ENCODE measurements around the gene SCAPER. TPM values are rescaled to one million over a fixed set of nuclear protein-coding genes. Genes with fewer than 3 reads are reported as not detected.

SCAPER gene
- total and polyA plus RNA-seq, 11 donors: 6.7 to 53.9 (median 38.3) TPM

GRCh38 chr15:76449455-76449854 is 455.7 kb downstream of the SCAPER start:
- ATAC-seq (no peak), DNase-seq (no peak)
- H3K27me3 ChIP-seq: no peaks in the 10 kb centered on the region
- H3K9me3 ChIP-seq: no peaks in the 10 kb centered on the region
- peaks cover 0 to 4% (median 0%) of the 10 kb centered on the region in 12 donors for H3K4me1 ChIP-seq
- TF ChIP-seq, protein P1, sequence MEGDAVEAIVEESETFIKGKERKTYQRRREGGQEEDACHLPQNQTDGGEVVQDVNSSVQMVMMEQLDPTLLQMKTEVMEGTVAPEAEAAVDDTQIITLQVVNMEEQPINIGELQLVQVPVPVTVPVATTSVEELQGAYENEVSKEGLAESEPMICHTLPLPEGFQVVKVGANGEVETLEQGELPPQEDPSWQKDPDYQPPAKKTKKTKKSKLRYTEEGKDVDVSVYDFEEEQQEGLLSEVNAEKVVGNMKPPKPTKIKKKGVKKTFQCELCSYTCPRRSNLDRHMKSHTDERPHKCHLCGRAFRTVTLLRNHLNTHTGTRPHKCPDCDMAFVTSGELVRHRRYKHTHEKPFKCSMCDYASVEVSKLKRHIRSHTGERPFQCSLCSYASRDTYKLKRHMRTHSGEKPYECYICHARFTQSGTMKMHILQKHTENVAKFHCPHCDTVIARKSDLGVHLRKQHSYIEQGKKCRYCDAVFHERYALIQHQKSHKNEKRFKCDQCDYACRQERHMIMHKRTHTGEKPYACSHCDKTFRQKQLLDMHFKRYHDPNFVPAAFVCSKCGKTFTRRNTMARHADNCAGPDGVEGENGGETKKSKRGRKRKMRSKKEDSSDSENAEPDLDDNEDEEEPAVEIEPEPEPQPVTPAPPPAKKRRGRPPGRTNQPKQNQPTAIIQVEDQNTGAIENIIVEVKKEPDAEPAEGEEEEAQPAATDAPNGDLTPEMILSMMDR (IDR thresholded peaks at IDR 0.05): no peak
- TF ChIP-seq POLR2A (IDR thresholded peaks at IDR 0.05): no peak
- H3K36me3 ChIP-seq: no peaks in the 10 kb centered on the region
- no peak overlapping the region for H3K27ac ChIP-seq
- H3K4me3 ChIP-seq: no peak overlapping the region
- intact Hi-C loops (cut with DNase I): no loop called here
- WGBS, 4 donors: 93 to 95% (median 94%) methylated on average over 1 of the region's 1 CpG

GRCh38 chr15:76448755-76449154 is 456.4 kb downstream of the SCAPER start:
- no peaks in the 10 kb centered on the region for H3K36me3 ChIP-seq
- H3K4me3 ChIP-seq: no peak overlapping the region
- TF ChIP-seq, protein P1 (IDR thresholded peaks at IDR 0.05): no peak
- peaks cover 0 to 4% (median 0%) of the 10 kb centered on the region in 12 donors for H3K4me1 ChIP-seq
- intact Hi-C loops (cut with DNase I): no loop called here
- WGBS, 4 donors: 38 to 52% (median 46%) methylated on average over 2 of the region's 2 CpGs
- no peak overlapping the region for H3K27ac ChIP-seq
- DNase-seq (no peak), ATAC-seq (peak in 2 of 4 donors; percentile 42 to 77)
- no peaks in the 10 kb centered on the region for H3K27me3 ChIP-seq
- no peaks in the 10 kb centered on the region for H3K9me3 ChIP-seq

DNA sequence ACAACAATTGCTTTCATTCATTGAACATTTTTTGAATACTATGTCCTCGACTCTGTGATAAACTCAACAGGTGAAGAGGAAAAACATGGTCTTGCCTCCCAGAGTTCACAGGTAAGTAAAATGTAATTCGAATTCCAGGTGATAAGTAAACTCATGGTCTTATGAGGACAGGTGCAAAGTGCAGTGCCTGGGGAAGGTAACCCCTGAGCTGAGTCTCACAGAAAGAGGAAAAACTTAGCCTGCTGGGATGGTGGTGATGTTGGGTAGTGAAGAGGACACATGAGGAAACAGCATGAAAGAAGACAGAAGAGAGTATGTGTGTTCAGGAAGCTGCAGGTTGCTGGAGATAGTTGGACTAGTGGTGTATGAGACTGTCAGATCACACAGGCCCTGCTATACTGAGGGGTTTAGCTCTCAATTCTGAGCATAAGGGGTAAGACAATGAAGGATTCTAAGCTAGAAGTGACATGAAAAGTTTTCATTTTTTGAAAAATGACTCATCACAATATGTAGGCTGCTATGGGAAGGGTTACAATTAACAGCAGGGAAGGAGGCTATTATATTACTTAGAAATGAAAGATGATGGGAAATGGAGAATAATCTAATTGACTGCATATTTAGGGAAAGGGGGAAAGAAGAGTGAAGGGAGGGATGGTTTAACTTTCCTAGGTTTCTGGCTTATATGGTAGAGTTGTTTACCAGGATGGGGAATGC is 457.3 kb downstream of the SCAPER start:
- no peak for ATAC-seq
- no peak overlapping the region for H3K27ac ChIP-seq
- TF ChIP-seq, protein P1 (IDR thresholded peaks at IDR 0.05): no peak
- no peak for TF ChIP-seq POLR2A (IDR thresholded peaks at IDR 0.05)
- 93 to 95% (median 93%) methylated on average over 2 of the region's 2 CpGs for WGBS, 4 donors
- no peak for DNase-seq
- H3K36me3 ChIP-seq: no peaks in the 10 kb centered on the region
- H3K4me3 ChIP-seq: no peak overlapping the region
- peaks cover 0 to 4% (median 0%) of the 10 kb centered on the region in 12 donors for H3K4me1 ChIP-seq
- no peaks in the 10 kb centered on the region for H3K27me3 ChIP-seq
- H3K9me3 ChIP-seq: no peaks in the 10 kb centered on the region
- intact Hi-C loops (cut with DNase I): no loop called here

DNA sequence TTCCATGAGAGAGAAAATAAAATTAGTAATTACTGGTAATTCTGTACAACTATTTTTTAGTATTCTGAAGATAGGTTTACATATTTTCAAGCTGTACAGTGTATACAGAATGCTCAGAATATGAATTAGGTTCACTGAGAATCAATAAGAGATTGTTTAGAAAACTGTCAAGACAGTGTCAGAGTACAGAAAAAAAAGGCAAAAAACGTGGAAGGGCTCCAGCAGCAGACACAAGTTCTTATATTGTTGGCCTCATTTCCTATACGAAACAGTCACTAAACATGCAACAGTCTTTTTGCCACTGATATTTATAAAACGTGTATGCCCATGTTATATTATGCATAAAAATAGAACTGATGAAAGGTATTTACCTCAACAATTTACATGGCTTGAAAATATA is 464.7 kb downstream of the SCAPER start:
- no peak for ATAC-seq
- H3K36me3 ChIP-seq: no peaks in the 10 kb centered on the region
- H3K9me3 ChIP-seq: peaks cover 0 to 8% (median 0%) of the 10 kb centered on the region in 12 donors
- WGBS, 4 donors: 40 to 63% (median 57%) methylated on average over 3 of the region's 3 CpGs
- no peaks in the 10 kb centered on the region for H3K4me1 ChIP-seq
- no peak for DNase-seq
- TF ChIP-seq, protein P1 (IDR thresholded peaks at IDR 0.05): no peak
- no peak for TF ChIP-seq POLR2A (IDR thresholded peaks at IDR 0.05)
- H3K4me3 ChIP-seq: no peak overlapping the region
- no peaks in the 10 kb centered on the region for H3K27me3 ChIP-seq
- intact Hi-C loops (cut with DNase I): no loop called here
- no peak overlapping the region for H3K27ac ChIP-seq
